Neural cell (in vitro differentiated cells): ENCODE measurements around the gene CABLES1.

ENCODE experiments used
- CTCF ChIP-seq: fragments of 450-650 bp; IDR thresholded peaks from 2 replicates; pipeline ENCODE4 v1.5.1; 2014; ENCODE audit warnings: antibody characterized with exemption, mild to moderate bottlenecking, moderate library complexity; ENCODE audit not compliant: poor library complexity, severe bottlenecking
- EP300 ChIP-seq: fragments of 450-650 bp; conservative IDR thresholded peaks from 2 replicates; pipeline ENCODE4 v1.6.1; 2014; ENCODE audit warnings: antibody characterized with exemption, mild to moderate bottlenecking, moderate library complexity; ENCODE audit not compliant: poor library complexity, severe bottlenecking
- EZH2 ChIP-seq: fragments of 200-600, 300-800 bp; shearing (Covaris generic), sonication (generic); IDR thresholded peaks from 2 replicates; pipeline ENCODE4 v1.6.1; 2014; ENCODE audit warnings: antibody characterized with exemption, low read length, borderline replicate concordance, mild to moderate bottlenecking; ENCODE audit not compliant: insufficient read depth, poor library complexity, severe bottlenecking
- MXI1 ChIP-seq: fragments of 450-650 bp; conservative IDR thresholded peaks from 2 replicates; pipeline ENCODE4 v1.6.1; 2014; ENCODE audit warnings: antibody characterized with exemption, mild to moderate bottlenecking; ENCODE audit not compliant: poor library complexity, severe bottlenecking
- POLR2AphosphoS5 ChIP-seq: IDR thresholded peaks from 2 replicates; pipeline ENCODE4 v1.6.1; 2012
- RAD21 ChIP-seq: fragments of 450-650 bp; conservative IDR thresholded peaks from 2 replicates; pipeline ENCODE4 v1.6.1; 2014; ENCODE audit warnings: antibody characterized with exemption, mild to moderate bottlenecking, moderate library complexity
- REST ChIP-seq: IDR thresholded peaks from 2 replicates; pipeline ENCODE4 v1.6.1; 2012; ENCODE audit warnings: borderline replicate concordance

- no peak for TF ChIP-seq CTCF
- TF ChIP-seq MXI1 = no peak
- TF ChIP-seq EZH2 = no peak
- no peak for TF ChIP-seq RAD21
- no peak for TF ChIP-seq REST
- TF ChIP-seq POLR2AphosphoS5 = no peak
- no peak for TF ChIP-seq EP300
Observed at GRCh38 chr18:23198217-23198845, 63.0 kb downstream of the CABLES1 start.
